HepG2 (cell line): ENCODE measurements around the gene DPAGT1. TPM values are rescaled to one million over a fixed set of nuclear protein-coding genes. Genes with fewer than 3 reads are reported as not detected.

Experiments used
- ESRRA ChIP-seq: sonication (generic); formaldehyde crosslinking; IDR thresholded peaks from 2 replicates; pipeline ENCODE4 v1.5.1; 2020; ENCODE audit warnings: mild to moderate bottlenecking, low read depth, missing genetic modification reagents
- FOXC1 ChIP-seq: sonication (generic); formaldehyde crosslinking; IDR thresholded peaks from 2 replicates; pipeline ENCODE4 v1.8.0; 2022; ENCODE audit warnings: mild to moderate bottlenecking, missing genetic modification reagents, borderline replicate concordance
- FOXJ3 ChIP-seq: sonication (generic); formaldehyde crosslinking; IDR thresholded peaks from 2 replicates; pipeline ENCODE4 v1.4.0; 2020; ENCODE audit warnings: missing genetic modification reagents, mild to moderate bottlenecking, borderline replicate concordance
- HMGA1 ChIP-seq: sonication (generic); formaldehyde crosslinking; conservative IDR thresholded peaks from 2 replicates; pipeline ENCODE4 v1.4.0; 2020; ENCODE audit warnings: missing genetic modification reagents
- NRL ChIP-seq: sonication (generic); formaldehyde crosslinking; IDR thresholded peaks from 2 replicates; pipeline ENCODE4 v1.5.0; 2020; ENCODE audit warnings: missing genetic modification reagents, mild to moderate bottlenecking, moderate library complexity, borderline replicate concordance
- POGK ChIP-seq: sonication (generic); formaldehyde crosslinking; conservative IDR thresholded peaks from 2 replicates; pipeline ENCODE4 v1.8.0; 2022; ENCODE audit warnings: mild to moderate bottlenecking, moderate library complexity, missing genetic modification reagents
- PRPF4 ChIP-seq: fragments of 200-400 bp; formaldehyde crosslinking; IDR thresholded peaks from 2 replicates; pipeline ENCODE4 v1.6.1; 2016; ENCODE audit warnings: low read length, low read depth; ENCODE audit not compliant: poor library complexity, severe bottlenecking
- TIGD3 ChIP-seq: sonication (generic); formaldehyde crosslinking; IDR thresholded peaks from 2 replicates; pipeline ENCODE4 v1.5.1; 2020; ENCODE audit warnings: mild to moderate bottlenecking, missing genetic modification reagents, borderline replicate concordance
- ZNF335 ChIP-seq: sonication (generic); formaldehyde crosslinking; IDR thresholded peaks from 2 replicates; pipeline ENCODE4 v1.4.0; 2020; ENCODE audit warnings: missing genetic modification reagents
- ZNF484 ChIP-seq: sonication (generic); formaldehyde crosslinking; IDR thresholded peaks from 2 replicates; pipeline ENCODE4 v1.5.1; 2020; ENCODE audit warnings: mild to moderate bottlenecking, low read depth, missing genetic modification reagents, borderline replicate concordance
- ZNF598 ChIP-seq: sonication (generic); formaldehyde crosslinking; IDR thresholded peaks from 2 replicates; pipeline ENCODE4 v1.5.1; 2020; ENCODE audit warnings: mild to moderate bottlenecking, missing genetic modification reagents, borderline replicate concordance
- ZNF672 ChIP-seq: sonication (generic); formaldehyde crosslinking; IDR thresholded peaks from 2 replicates; pipeline ENCODE4 v1.8.1; 2022; ENCODE audit warnings: missing genetic modification reagents
- polyA plus RNA-seq, 8 experiments: library from polyadenylated mRNA; depleted of rRNA in 3 of 8; stranded (reverse) in 7 of 8; unstranded in 1 of 8; fragments of >200 nt; fragmentation: Illumina TruSeq in 4 of 8; extraction: Trizol in 4 of 8; gene quantifications; 2 replicates each; pipeline versions ENCODE4 v1.2.1 to v1.2.3, GENCODE V29; 2011 to 2016; ENCODE audit warnings: low read depth in 4 of 8, missing spikeins in 1 of 8, mixed read lengths in 1 of 8; ENCODE audit not compliant: insufficient read depth in 1 of 8
- total RNA-seq, 5 experiments: library from RNA; depleted of rRNA; stranded (reverse); fragments of >200 nt; fragmentation: Illumina TruSeq; extraction: Trizol; gene quantifications; 2 replicates each; pipeline ENCODE4 v1.2.3, GENCODE V29; 2016; ENCODE audit warnings: low read depth in 1 of 5
- TF ChIP-seq, protein P1 (sequence below): sonication (generic); formaldehyde crosslinking; IDR thresholded peaks from 2 replicates; pipeline ENCODE4 v1.5.1; 2020; ENCODE audit warnings: missing genetic modification reagents, mild to moderate bottlenecking, borderline replicate concordance
- TF ChIP-seq, protein P2 (sequence below): sonication (generic); formaldehyde crosslinking; IDR thresholded peaks from 2 replicates; pipeline ENCODE4 v1.8.0; 2022; ENCODE audit warnings: low read depth, missing genetic modification reagents
- TF ChIP-seq, protein P3 (sequence below): sonication (generic); formaldehyde crosslinking; IDR thresholded peaks from 2 replicates; pipeline ENCODE4 v1.5.1; 2020; ENCODE audit warnings: missing genetic modification reagents, mild to moderate bottlenecking, borderline replicate concordance

The DPAGT1 gene
- total and polyA plus RNA-seq, 2 of the 13 experiments (the other 11 are each of a cell fraction or from before 2014, with no cell fraction given) = 37.6 to 70.7 TPM

GRCh38 chr11:119095066-119095880 lies 6.4 kb downstream of the DPAGT1 start (continued):
- TF ChIP-seq FOXC1 (peak; percentile 96; the same call in 1 of the 2 replicates), ZNF598 (peak; percentile 74), ZNF672 (CRISPR knock-in tag) (peak; percentile 84; the same call in 1 of the 2 replicates), HMGA1 (CRISPR knock-in tag) (no peak), FOXJ3 (CRISPR knock-in tag) (peak; percentile 23; the same call in 1 of the 2 replicates), ZNF484 (CRISPR knock-in tag) (no peak), TIGD3 (CRISPR knock-in tag) (0 out of 2 replicates have a peak, but pooled peaks have one; percentile 56), PRPF4 (no peak), ZNF335 (CRISPR knock-in tag) (0 out of 2 replicates have a peak, but pooled peaks have one; percentile 16), POGK (CRISPR knock-in tag) (peak; percentile 97), ESRRA (CRISPR knock-in tag) (peak; percentile 63), NRL (CRISPR knock-in tag) (peak; percentile 96)
- TF ChIP-seq, protein P1, sequence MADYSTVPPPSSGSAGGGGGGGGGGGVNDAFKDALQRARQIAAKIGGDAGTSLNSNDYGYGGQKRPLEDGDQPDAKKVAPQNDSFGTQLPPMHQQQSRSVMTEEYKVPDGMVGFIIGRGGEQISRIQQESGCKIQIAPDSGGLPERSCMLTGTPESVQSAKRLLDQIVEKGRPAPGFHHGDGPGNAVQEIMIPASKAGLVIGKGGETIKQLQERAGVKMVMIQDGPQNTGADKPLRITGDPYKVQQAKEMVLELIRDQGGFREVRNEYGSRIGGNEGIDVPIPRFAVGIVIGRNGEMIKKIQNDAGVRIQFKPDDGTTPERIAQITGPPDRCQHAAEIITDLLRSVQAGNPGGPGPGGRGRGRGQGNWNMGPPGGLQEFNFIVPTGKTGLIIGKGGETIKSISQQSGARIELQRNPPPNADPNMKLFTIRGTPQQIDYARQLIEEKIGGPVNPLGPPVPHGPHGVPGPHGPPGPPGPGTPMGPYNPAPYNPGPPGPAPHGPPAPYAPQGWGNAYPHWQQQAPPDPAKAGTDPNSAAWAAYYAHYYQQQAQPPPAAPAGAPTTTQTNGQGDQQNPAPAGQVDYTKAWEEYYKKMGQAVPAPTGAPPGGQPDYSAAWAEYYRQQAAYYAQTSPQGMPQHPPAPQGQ (CRISPR knock-in tag) = 0 out of 2 replicates have a peak, but pooled peaks have one; percentile 79
- TF ChIP-seq, protein P2, sequence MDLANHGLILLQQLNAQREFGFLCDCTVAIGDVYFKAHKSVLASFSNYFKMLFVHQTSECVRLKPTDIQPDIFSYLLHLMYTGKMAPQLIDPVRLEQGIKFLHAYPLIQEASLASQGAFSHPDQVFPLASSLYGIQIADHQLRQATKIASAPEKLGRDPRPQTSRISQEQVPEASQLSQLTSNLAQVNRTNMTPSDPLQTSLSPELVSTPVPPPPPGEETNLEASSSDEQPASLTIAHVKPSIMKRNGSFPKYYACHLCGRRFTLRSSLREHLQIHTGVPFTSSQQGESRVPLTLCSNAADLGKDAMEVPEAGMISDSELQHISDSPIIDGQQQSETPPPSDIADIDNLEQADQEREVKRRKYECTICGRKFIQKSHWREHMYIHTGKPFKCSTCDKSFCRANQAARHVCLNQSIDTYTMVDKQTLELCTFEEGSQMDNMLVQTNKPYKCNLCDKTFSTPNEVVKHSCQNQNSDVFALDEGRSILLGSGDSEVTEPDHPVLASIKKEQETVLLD = peak; percentile 77
- TF ChIP-seq, protein P3, sequence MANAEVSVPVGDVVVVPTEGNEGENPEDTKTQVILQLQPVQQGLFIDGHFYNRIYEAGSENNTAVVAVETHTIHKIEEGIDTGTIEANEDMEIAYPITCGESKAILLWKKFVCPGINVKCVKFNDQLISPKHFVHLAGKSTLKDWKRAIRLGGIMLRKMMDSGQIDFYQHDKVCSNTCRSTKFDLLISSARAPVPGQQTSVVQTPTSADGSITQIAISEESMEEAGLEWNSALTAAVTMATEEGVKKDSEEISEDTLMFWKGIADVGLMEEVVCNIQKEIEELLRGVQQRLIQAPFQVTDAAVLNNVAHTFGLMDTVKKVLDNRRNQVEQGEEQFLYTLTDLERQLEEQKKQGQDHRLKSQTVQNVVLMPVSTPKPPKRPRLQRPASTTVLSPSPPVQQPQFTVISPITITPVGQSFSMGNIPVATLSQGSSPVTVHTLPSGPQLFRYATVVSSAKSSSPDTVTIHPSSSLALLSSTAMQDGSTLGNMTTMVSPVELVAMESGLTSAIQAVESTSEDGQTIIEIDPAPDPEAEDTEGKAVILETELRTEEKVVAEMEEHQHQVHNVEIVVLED (CRISPR knock-in tag) = peak; percentile 86
